GM18868 (cell line): ENCODE data around the gene CENPK.
A peak's percentile ranks its signal among the peaks of the same experiment; 100 is the strongest.
"Not testable (repeated sequence)": the region's sequence is repeated elsewhere in the genome, so short reads cannot be mapped to it uniquely, and the experiment has no call there.

Experiments used
- ATAC-seq: cut with Tn5 transposase; IDR thresholded peaks from one replicate; pipeline ENCODE4 v1.9.1; 2021; ENCODE audit warnings: mild to moderate bottlenecking, moderate library complexity; ENCODE audit not compliant: unreplicated experiment

The CENPK gene

GRCh38 chr5:65562731-65563701, at the start of gene CENPK, which contains the start of gene PPWD1:
Gene CENPK, minus strand, starts transcription at chr5:65563168. Its CDS starts 8,261 bp downstream, at chr5:65554907.
Gene PPWD1, plus strand, starts transcription at chr5:65563296. Its CDS starts 15 bp downstream, at chr5:65563311.
- ATAC-seq = peak; percentile 100

- ATAC-seq = no peak
Observed at GRCh38 chr5:65612298-65612907, 49.4 kb upstream of the CENPK start.

- no peak for ATAC-seq
Observed at GRCh38 chr5:65611524-65611923, 48.6 kb upstream of the CENPK start.

GRCh38 chr5:65601761-65602160, 38.8 kb upstream of the CENPK start:
- ATAC-seq = not testable (repeated sequence)

GRCh38 chr5:65588694-65589093, 25.7 kb upstream of the CENPK start:
- no peak for ATAC-seq

- ATAC-seq = no peak
Observed at GRCh38 chr5:65577141-65577540, 14.2 kb upstream of the CENPK start.

DNA sequence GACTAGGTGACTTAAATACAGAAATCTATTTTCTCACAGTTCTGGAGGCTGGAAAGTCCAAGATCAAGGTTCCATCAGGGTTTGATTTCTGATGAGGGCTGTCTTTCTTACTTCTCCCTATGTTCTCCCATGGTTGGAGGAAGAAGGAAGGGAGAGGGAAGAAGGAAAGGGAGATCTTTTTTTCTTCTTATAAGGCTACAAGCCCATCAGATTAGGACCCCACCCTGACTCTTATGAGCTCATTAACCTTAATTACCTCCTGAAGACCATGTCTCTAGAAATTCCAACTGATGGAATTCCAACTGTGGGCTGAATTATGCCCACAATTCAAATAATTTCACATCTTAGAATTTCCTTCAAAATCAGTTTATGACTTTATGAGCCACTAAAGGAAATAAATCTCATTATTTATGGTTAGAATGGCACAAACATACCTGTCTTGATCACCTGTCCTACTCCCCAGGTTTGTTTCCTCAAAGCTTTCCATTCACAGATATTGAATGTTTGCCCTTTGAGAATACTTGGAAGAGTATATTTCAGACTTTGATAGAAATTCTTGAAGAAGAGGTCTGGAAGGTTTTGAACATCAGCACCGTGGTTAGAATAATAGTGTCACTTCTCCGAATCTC, 7.7 kb upstream of the CENPK start:
- ATAC-seq = no peak

- no peak for ATAC-seq
Observed at GRCh38 chr5:65566505-65566904, 3.5 kb upstream of the CENPK start.

DNA sequence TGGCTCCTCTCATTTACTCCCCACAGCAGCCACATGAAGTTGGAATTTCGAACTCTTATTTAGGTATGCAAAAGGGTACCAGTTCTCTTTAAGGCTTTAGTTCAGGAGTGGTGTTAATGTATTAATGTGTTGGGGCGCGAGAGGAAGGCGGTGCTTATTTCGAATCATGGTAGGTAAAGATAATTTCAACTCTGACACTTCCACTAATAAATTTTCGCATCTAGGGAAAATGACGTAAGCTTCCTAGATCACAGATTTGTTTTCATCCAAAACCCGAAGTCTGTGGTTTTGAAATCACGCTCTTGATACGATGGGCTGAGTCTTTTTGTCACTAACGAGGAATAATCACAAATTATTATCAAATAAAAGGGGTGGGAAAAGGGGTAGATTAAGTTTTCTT, 809 bp upstream of the CENPK start:
- no peak for ATAC-seq

DNA sequence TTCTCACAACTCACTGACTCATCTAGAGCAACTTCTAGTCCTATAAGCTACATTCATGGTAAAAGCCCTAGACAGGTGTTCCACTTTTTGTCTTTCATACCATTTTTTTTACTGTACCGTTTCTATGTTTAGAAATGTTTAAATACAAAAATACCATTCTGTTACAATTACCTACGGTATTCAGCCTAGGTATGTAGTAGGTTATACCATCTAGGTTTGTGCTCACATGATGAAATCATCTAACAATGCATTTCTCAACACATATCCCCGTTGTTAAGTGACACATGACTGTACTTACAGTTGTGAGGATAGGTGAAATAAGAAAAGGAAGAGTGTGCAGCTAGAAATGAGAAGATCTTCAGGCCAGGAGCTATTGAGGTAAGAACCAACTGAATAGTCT, 6.2 kb downstream of the CENPK start:
- ATAC-seq = no peak

- no peak for ATAC-seq
Observed at GRCh38 chr5:65556181-65556580, 6.8 kb downstream of the CENPK start.

- no peak for ATAC-seq
Observed at GRCh38 chr5:65555287-65555686, 7.7 kb downstream of the CENPK start.

DNA sequence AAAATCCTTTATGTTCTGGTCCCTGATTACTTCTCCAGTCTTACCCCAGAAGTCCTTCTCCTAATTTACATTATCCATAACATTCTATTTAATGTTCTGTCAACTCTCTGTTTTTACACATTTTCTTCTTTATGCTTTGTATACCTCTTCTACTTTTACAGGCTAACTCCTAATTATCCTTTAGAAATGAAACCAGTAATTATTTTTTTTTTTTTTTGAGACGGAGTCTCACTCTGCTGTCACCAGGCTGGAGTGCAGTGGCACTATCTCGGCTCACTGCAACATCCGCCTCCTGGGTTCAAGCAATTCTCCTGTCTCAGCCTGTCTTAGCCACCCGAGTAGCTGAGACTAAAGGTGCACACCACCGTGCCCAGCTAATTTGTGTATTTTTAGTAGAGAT, 9.0 kb downstream of the CENPK start:
- ATAC-seq = no peak

GRCh38 chr5:65548281-65548680, 14.7 kb downstream of the CENPK start:
- ATAC-seq = no peak

GRCh38 chr5:65546141-65546540, 16.8 kb downstream of the CENPK start:
- ATAC-seq = no peak

- no peak for ATAC-seq
Observed at GRCh38 chr5:65544473-65544872, 18.5 kb downstream of the CENPK start.

DNA sequence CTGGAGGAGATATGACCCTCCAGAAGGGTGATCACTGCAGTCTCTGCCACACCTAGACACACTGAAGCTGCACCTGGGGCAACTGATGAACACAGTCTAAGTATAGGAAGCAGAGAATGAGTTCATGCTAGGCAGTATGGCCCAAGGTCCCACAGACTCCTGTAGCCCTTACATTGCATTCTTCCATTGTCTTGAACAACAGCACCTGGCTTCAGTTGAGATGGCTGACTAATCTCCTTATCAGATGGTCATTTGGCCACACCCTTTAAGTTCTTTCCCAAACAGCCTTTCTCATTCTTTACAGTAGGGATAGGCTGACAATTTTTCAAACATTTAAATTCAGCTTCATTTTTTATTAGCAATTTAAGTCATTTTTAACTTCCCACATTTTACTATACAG, 23.1 kb downstream of the CENPK start:
- no peak for ATAC-seq

GRCh38 chr5:65535529-65535987, 27.4 kb downstream of the CENPK start:
- ATAC-seq = no peak

DNA sequence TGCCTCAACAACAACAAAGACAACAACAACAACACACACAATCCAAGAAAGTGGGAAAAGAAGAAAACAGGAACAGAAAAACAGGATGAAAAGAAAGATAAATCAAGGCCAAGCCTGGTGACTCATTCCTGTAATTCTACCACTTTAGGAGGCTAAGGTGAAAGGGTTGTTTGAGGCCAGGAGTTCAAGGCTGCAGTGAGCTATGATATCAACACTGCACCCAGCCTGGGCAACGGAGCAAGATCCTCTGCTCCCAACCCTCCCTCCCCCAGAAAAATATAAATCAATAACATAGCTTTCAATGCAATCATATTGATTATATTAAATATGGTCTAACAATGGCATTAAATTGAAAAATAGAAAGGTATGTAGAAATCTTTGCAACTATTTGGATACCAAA, 32.1 kb downstream of the CENPK start:
- ATAC-seq = no peak

DNA sequence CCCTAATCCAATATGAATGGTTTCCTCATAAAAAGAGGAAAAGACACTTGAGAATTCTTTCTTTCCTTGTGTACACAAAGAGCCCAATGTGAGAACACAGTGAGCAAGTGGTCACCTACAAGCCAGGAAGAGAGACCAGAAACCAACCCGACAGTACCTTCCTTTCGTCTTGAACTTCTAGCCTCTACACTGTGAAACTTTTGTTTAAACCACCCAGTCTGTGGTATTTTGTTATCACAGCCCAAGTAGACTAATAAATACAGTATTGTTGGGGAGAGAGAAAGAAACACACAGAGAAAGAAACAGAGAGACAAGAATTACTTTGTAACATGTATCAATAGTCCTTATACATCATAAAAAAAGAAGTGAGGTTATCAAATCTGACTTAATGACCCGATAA, 37.2 kb downstream of the CENPK start:
- ATAC-seq = no peak

GRCh38 chr5:65512170-65512937, 50.6 kb downstream of the CENPK start:
- ATAC-seq = no peak
